Measurements from ENCODE around the gene EARS2. TPM values are rescaled to one million over a fixed set of nuclear protein-coding genes. Genes with fewer than 3 reads are reported as not detected.

EARS2 gene
- total and polyA plus RNA-seq, 12 donors: 20.0 to 85.7 (median 33.5) TPM

DNA sequence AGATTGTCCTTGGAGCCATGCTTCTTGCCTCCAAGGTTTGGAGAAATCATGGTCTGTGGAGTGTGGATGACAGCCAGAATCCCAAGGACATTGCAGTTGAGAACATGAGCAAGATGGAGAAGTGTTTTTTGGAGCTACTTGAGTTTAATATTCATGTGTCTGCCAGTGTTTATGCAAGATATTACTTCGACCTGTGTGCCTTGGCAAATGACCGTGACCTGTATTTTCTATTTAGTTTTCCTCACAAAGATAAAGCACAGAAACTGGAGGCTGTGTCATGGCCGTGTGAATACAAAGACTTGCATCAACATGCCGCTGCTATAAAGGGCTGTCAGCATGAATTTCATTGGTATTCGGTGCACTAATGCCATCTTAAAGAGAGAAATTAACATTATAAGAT is 55.9 kb downstream of the EARS2 start:
- no peaks in the 10 kb centered on the region for H3K9me3 ChIP-seq (replicated peaks in 1 of 3)
- intact Hi-C loops (cut with DNase I): loop anchor here in 1 of 2 donors (10.0 kb wide), 1 partner anchor 54 kb away; the partner anchor contains the start of genes EARS2 and UBFD1
- H3K4me1 ChIP-seq (replicated peaks in 1 of 2): peaks cover 73 to 92% of the 10 kb centered on the region in 2 donors
- no peaks in the 10 kb centered on the region for H3K36me3 ChIP-seq (replicated peaks in 1 of 2)
- H3K4me3 ChIP-seq: no peak overlapping the region
- peak overlapping the region in 3 of 5 donors; percentile 58 to 82 (median 71) for H3K27ac ChIP-seq
- H3K27me3 ChIP-seq: no peaks in the 10 kb centered on the region
- WGBS, 4 donors: 42 to 47% (median 46%) methylated on average over 5 of the region's 5 CpGs
- TF ChIP-seq, protein P1, sequence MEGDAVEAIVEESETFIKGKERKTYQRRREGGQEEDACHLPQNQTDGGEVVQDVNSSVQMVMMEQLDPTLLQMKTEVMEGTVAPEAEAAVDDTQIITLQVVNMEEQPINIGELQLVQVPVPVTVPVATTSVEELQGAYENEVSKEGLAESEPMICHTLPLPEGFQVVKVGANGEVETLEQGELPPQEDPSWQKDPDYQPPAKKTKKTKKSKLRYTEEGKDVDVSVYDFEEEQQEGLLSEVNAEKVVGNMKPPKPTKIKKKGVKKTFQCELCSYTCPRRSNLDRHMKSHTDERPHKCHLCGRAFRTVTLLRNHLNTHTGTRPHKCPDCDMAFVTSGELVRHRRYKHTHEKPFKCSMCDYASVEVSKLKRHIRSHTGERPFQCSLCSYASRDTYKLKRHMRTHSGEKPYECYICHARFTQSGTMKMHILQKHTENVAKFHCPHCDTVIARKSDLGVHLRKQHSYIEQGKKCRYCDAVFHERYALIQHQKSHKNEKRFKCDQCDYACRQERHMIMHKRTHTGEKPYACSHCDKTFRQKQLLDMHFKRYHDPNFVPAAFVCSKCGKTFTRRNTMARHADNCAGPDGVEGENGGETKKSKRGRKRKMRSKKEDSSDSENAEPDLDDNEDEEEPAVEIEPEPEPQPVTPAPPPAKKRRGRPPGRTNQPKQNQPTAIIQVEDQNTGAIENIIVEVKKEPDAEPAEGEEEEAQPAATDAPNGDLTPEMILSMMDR (IDR thresholded peaks at IDR 0.05): no peak
- DNase-seq: peak in 2 of 7 donors; percentile 41 to 65

DNA sequence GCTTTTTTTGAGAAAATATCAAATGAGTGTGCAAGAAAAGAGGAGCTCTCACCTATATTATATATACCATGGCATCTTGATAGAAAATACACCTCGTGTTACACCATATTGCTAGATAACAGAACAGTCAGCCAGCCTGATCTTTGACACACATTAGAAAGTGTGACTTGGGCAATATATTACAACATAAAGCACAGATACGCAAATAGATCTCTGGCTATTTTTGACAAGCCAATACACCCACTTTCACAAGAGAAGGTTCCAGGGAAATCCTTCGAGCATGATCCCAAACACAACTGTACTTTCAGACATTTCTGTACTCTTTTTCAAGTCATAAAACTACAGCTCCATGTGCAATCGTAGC is 56.3 kb downstream of the EARS2 start:
- no peak for DNase-seq
- no peak for TF ChIP-seq POLR2A (IDR thresholded peaks at IDR 0.05)
- TF ChIP-seq, protein P1 (IDR thresholded peaks at IDR 0.05): no peak
- Histone ChIP-seq H3K36me3 (replicated peaks in 1 of 2) (peaks cover 0 to 3% of the 10 kb centered on the region in 2 donors), H3K4me3 (no peak overlapping the region), H3K4me1 (replicated peaks in 1 of 2) (peaks cover 69 to 90% of the 10 kb centered on the region in 2 donors), H3K9me3 (replicated peaks in 1 of 3) (no peaks in the 10 kb centered on the region), H3K27me3 (no peaks in the 10 kb centered on the region), H3K27ac (peak overlapping the region in 3 of 5 donors; percentile 58 to 82 (median 71))
- 34 to 44% (median 38%) methylated on average over 4 of the region's 4 CpGs for WGBS, 4 donors
- intact Hi-C loops (cut with DNase I): loop anchor here in 1 of 2 donors (10.0 kb wide), 1 partner anchor 54 kb away; the partner anchor contains the start of genes EARS2 and UBFD1

GRCh38 chr16:23500212-23500861 is 56.8 kb downstream of the EARS2 start:
- Histone ChIP-seq H3K4me1 (replicated peaks in 1 of 2) (peaks cover 67 to 85% of the 10 kb centered on the region in 2 donors), H3K27me3 (no peaks in the 10 kb centered on the region), H3K9me3 (replicated peaks in 1 of 3) (no peaks in the 10 kb centered on the region), H3K4me3 (no peak overlapping the region), H3K36me3 (replicated peaks in 1 of 2) (peaks cover 0 to 8% of the 10 kb centered on the region in 2 donors), H3K27ac (peak overlapping the region in 3 of 5 donors; percentile 71 to 88 (median 82))
- intact Hi-C loops (cut with DNase I): loop anchor here in 1 of 2 donors (10.0 kb wide), 1 partner anchor 54 kb away; the partner anchor contains the start of genes EARS2 and UBFD1
- no peak for DNase-seq
- no peak for TF ChIP-seq POLR2A (IDR thresholded peaks at IDR 0.05)
- TF ChIP-seq, protein P1 (IDR thresholded peaks at IDR 0.05): no peak
- WGBS, 4 donors: 91 to 94% (median 92%) methylated on average over 17 to 20 of the region's 20 CpGs

- no peak for TF ChIP-seq POLR2A (IDR thresholded peaks at IDR 0.05)
- no peak for DNase-seq
Observed at GRCh38 chr16:23499801-23500200, 57.3 kb downstream of the EARS2 start.

More at GRCh38 chr16:23499801-23500200, 57.3 kb downstream of the EARS2 start:
- Histone ChIP-seq H3K27me3 (no peaks in the 10 kb centered on the region), H3K4me1 (replicated peaks in 1 of 2) (peaks cover 62 to 79% of the 10 kb centered on the region in 2 donors), H3K36me3 (replicated peaks in 1 of 2) (peaks cover 0 to 13% of the 10 kb centered on the region in 2 donors), H3K27ac (peak overlapping the region in 3 of 5 donors; percentile 71 to 88 (median 82)), H3K4me3 (no peak overlapping the region), H3K9me3 (replicated peaks in 1 of 3) (no peaks in the 10 kb centered on the region)
- intact Hi-C loops (cut with DNase I): loop anchor here in 1 of 2 donors (10.0 kb wide), 1 partner anchor 55 kb away; the partner anchor contains the start of genes EARS2 and UBFD1
- WGBS, 4 donors: 68 to 75% (median 71%) methylated on average over 6 to 7 of the region's 7 CpGs

Data from adrenal gland (tissue), 12 donors.